Activated CD4-positive, CD25-positive, alpha-beta regulatory T cell treated with anti-CD3 and anti-CD28 coated beads, Interleukin-2, amount 50 U/mL, for 24 hours (primary cell): Measurements from ENCODE around the gene TEX29.

Experiments used
- ATAC-seq, 2 donors: fragments of 150-1000 bp; cut with Tn5 transposase; one replicate each; pipeline ENCODE4 v1.10.0; 2021; ENCODE audit warnings: mild to moderate bottlenecking in 1 of 2, moderate library complexity in 1 of 2

TEX29 gene

GRCh38 chr13:111319998-111320911 lies at the start of gene TEX29:
Gene TEX29, plus strand, starts transcription at chr13:111320642. Its CDS starts 249 bp downstream, at chr13:111320891.
- no peak for ATAC-seq

- no peak for ATAC-seq
Observed at GRCh38 chr13:111270765-111271698, 49.4 kb upstream of the TEX29 start.

GRCh38 chr13:111272117-111272516 lies 48.3 kb upstream of the TEX29 start:
- no peak for ATAC-seq

GRCh38 chr13:111275382-111275781 lies 45.1 kb upstream of the TEX29 start:
- ATAC-seq: no peak

- ATAC-seq: peak in 1 of 2 donors; percentile 24
Observed at GRCh38 chr13:111275995-111276618, 44.3 kb upstream of the TEX29 start.

- no peak for ATAC-seq
Observed at GRCh38 chr13:111278258-111278657, 42.2 kb upstream of the TEX29 start.

GRCh38 chr13:111278743-111279652 lies 41.4 kb upstream of the TEX29 start:
- ATAC-seq: no peak

GRCh38 chr13:111280226-111280625 lies 40.2 kb upstream of the TEX29 start:
- ATAC-seq: no peak

GRCh38 chr13:111280681-111281585 lies 39.5 kb upstream of the TEX29 start:
- ATAC-seq: no peak

- no peak for ATAC-seq
Observed at GRCh38 chr13:111281751-111282311, 38.6 kb upstream of the TEX29 start.

- ATAC-seq: no peak
Observed at GRCh38 chr13:111282425-111282824, 38.0 kb upstream of the TEX29 start.

- no peak for ATAC-seq
Observed at GRCh38 chr13:111282997-111283396, 37.4 kb upstream of the TEX29 start.

- no peak for ATAC-seq
Observed at GRCh38 chr13:111283457-111283856, 37.0 kb upstream of the TEX29 start.

- no peak for ATAC-seq
Observed at GRCh38 chr13:111283991-111284390, 36.5 kb upstream of the TEX29 start.

GRCh38 chr13:111284565-111284964 lies 35.9 kb upstream of the TEX29 start:
- ATAC-seq: no peak

GRCh38 chr13:111286162-111286561 lies 34.3 kb upstream of the TEX29 start:
- no peak for ATAC-seq

GRCh38 chr13:111286749-111287148 lies 33.7 kb upstream of the TEX29 start:
- no peak for ATAC-seq

- no peak for ATAC-seq
Observed at GRCh38 chr13:111287201-111287600, 33.2 kb upstream of the TEX29 start.

- ATAC-seq: no peak
Observed at GRCh38 chr13:111288276-111288675, 32.2 kb upstream of the TEX29 start.

- ATAC-seq: no peak
Observed at GRCh38 chr13:111289251-111289650, 31.2 kb upstream of the TEX29 start.
